Activated B cell treated with CpG ODN at 0.5 μM for 24 hours (primary cell): ENCODE data around the gene RAB22A. TPM values are rescaled to one million over a fixed set of nuclear protein-coding genes. Genes with fewer than 3 reads are reported as not detected.
"Not testable (repeated sequence)": the region's sequence is repeated elsewhere in the genome, so short reads cannot be mapped to it uniquely, and the experiment has no call there.

Source experiments
- ATAC-seq: fragments of 200-7000 bp; cut with Tn5 transposase; one replicate; pipeline ENCODE4 v1.10.0; 2021; ENCODE audit warnings: low read depth, mild to moderate bottlenecking, moderate library complexity
- CTCF ChIA-PET: fragments of 350-600 bp; sonication (Branson Sonifier 250); formaldehyde crosslinking; loops from one replicate; lab custom pipeline; 2021; ENCODE audit warnings: antibody characterized with exemption; lab: Charles Lee
- POLR2A ChIA-PET: fragments of 350-600 bp; sonication (Branson Sonifier 250); formaldehyde crosslinking; loops from one replicate; lab custom pipeline; 2021; ENCODE audit warnings: antibody characterized with exemption; lab: Charles Lee
- DNase-seq: peaks from one replicate; pipeline ENCODE4 v3.0.0; 2022
- H3K27ac Mint-ChIP-seq: one replicate; pipeline ENCODE4 v1.8.0; 2020; ENCODE audit warnings: mixed read lengths
- H3K27me3 Mint-ChIP-seq: one replicate; pipeline ENCODE4 v1.8.0; 2021; ENCODE audit warnings: mixed read lengths
- H3K36me3 Mint-ChIP-seq: one replicate; pipeline ENCODE4 v1.8.0; 2021; ENCODE audit warnings: low read depth, mixed read lengths
- H3K4me1 Mint-ChIP-seq: one replicate; pipeline ENCODE4 v1.8.0; 2021; ENCODE audit warnings: mixed read lengths
- H3K4me3 Mint-ChIP-seq: one replicate; pipeline ENCODE4 v1.8.0; 2020; ENCODE audit warnings: mild to moderate bottlenecking, mixed read lengths
- H3K9me3 Mint-ChIP-seq: one replicate; pipeline ENCODE4 v1.8.0; 2020; ENCODE audit warnings: mixed read lengths
- CTCF ChIP-seq: fragments of 200-600 bp; IDR thresholded peaks from one replicate; pipeline ENCODE4 v1.8.0; 2022; ENCODE audit warnings: antibody characterized with exemption, mild to moderate bottlenecking
- intact Hi-C: fragments of 100-400 bp; cut with micrococcal nuclease; formaldehyde crosslinking; loops from one replicate; pipeline ENCODE4 v1.15.1; 2024
- total RNA-seq: library from RNA; stranded (reverse); gene quantifications from 2 replicates; pipeline ENCODE4 v1.2.3, GENCODE V29; 2022

RAB22A gene
- total RNA-seq, 1 donor from 2014 or later, result 15.7 TPM

GRCh38 chr20:58408603-58409246 is 99.2 kb downstream of the RAB22A start:
- no peaks in the 10 kb centered on the region for H3K9me3 Mint-ChIP-seq
- H3K27ac Mint-ChIP-seq, result no peak overlapping the region
- H3K4me1 Mint-ChIP-seq, result peaks cover 36% of the 10 kb centered on the region
- CTCF ChIA-PET, result no interaction called here
- intact Hi-C loops, result no loop called here
- POLR2A ChIA-PET, result no interaction called here
- DNase-seq (no peak), ATAC-seq (peak; percentile 25)
- H3K27me3 Mint-ChIP-seq, result no peaks in the 10 kb centered on the region
- peak overlapping the region; percentile 7 for H3K4me3 Mint-ChIP-seq
- peaks cover 2% of the 10 kb centered on the region for H3K36me3 Mint-ChIP-seq
- TF ChIP-seq CTCF, result no peak

GRCh38 chr20:58414216-58414615 is 104.7 kb downstream of the RAB22A start:
- H3K9me3 Mint-ChIP-seq, POLR2A ChIA-PET, DNase-seq, H3K27me3 Mint-ChIP-seq, ATAC-seq, intact Hi-C loops, CTCF ChIA-PET, H3K27ac Mint-ChIP-seq, H3K4me3 Mint-ChIP-seq: not testable (repeated sequence)
- Mint-ChIP-seq H3K36me3 (peaks cover 27% of the 10 kb centered on the region), H3K4me1 (peaks cover 30% of the 10 kb centered on the region)

GRCh38 chr20:58414786-58415185 is 105.3 kb downstream of the RAB22A start:
- H3K27ac Mint-ChIP-seq, DNase-seq, H3K9me3 Mint-ChIP-seq, H3K27me3 Mint-ChIP-seq, ATAC-seq, H3K4me3 Mint-ChIP-seq, CTCF ChIA-PET, POLR2A ChIA-PET, intact Hi-C loops: not testable (repeated sequence)
- peaks cover 25% of the 10 kb centered on the region for H3K4me1 Mint-ChIP-seq
- peaks cover 31% of the 10 kb centered on the region for H3K36me3 Mint-ChIP-seq

- intact Hi-C loops, result no loop called here
- Mint-ChIP-seq H3K4me1 (peaks cover 22% of the 10 kb centered on the region), H3K4me3 (no peak overlapping the region), H3K36me3 (peaks cover 43% of the 10 kb centered on the region), H3K27ac (peak overlapping the region; percentile 3), H3K9me3 (no peaks in the 10 kb centered on the region), H3K27me3 (no peaks in the 10 kb centered on the region)
- no peak for TF ChIP-seq CTCF
- CTCF ChIA-PET, result no interaction called here
- POLR2A ChIA-PET, result no interaction called here
- no peak for DNase-seq
- ATAC-seq, result no peak
These were observed 106.5 kb downstream of the RAB22A start for GRCh38 chr20:58416057-58416456.

- DNase-seq (no peak), ATAC-seq (no peak)
- intact Hi-C loops, result no loop called here
- Mint-ChIP-seq H3K27me3 (no peaks in the 10 kb centered on the region), H3K4me1 (peaks cover 22% of the 10 kb centered on the region), H3K27ac (peak overlapping the region; percentile 3), H3K9me3 (no peaks in the 10 kb centered on the region), H3K4me3 (no peak overlapping the region), H3K36me3 (peaks cover 50% of the 10 kb centered on the region)
- no peak for TF ChIP-seq CTCF
- ChIA-PET POLR2A (no interaction called here), CTCF (no interaction called here)
These were observed 107.3 kb downstream of the RAB22A start for GRCh38 chr20:58416835-58417234.

Other genes with a start within 250 kb of the RAB22A start
- not detected in 2 replicates for gene ANKRD60, start 81.1 kb upstream of the RAB22A start, total RNA-seq
- 20.6 and 26.2 TPM in 2 replicates for gene VAPB, start 79.5 kb downstream of the RAB22A start, total RNA-seq
- gene APCDD1L, start 205.7 kb downstream of the RAB22A start, total RNA-seq, result not detected in 2 replicates